Keratinocyte (primary cell): ENCODE measurements around the gene EPHA2.

Source experiments
- EZH2 ChIP-seq: IDR thresholded peaks from one replicate; pipeline ENCODE4 v1.6.1; 2012; ENCODE audit warnings: inconsistent platforms, mild to moderate bottlenecking, low read length, moderate library complexity
- TF ChIP-seq, protein P1 (sequence below), 3 experiments: IDR thresholded peaks in 1 of 3; conservative IDR thresholded peaks in 1 of 3; optimal IDR thresholded peaks in 1 of 3; 2 replicates in 2 of 3; 3 replicates in 1 of 3; pipeline versions ENCODE3 to v1.5.1; 2011; ENCODE audit warnings: low read length in 3 of 3, mild to moderate bottlenecking in 3 of 3, moderate library complexity in 2 of 3, control low read depth in 1 of 3, inconsistent platforms in 1 of 3; ENCODE audit not compliant: insufficient read depth in 2 of 3; ENCODE audit errors: extremely low read depth in 1 of 3

DNA sequence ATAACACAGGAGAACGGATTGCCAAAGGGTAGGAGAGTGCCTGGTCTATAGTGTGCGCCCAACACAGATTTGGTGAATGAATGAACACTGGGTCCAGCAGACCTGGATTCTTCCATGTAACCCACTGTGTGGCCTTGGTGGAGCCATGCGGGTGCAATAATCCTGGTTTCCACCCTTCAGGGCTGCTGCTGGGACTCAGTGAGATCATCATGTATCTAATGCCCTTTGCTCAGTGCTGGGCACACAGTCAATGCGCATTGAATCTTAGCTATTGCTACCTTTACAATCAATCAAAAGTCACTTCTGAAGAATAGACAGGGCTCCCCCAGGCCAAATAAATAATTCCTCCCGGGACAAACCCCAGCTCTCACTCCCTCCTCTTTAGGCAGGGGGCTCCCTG lies 5.8 kb upstream of the EPHA2 start:
- no peak for TF ChIP-seq EZH2
- TF ChIP-seq, protein P1, sequence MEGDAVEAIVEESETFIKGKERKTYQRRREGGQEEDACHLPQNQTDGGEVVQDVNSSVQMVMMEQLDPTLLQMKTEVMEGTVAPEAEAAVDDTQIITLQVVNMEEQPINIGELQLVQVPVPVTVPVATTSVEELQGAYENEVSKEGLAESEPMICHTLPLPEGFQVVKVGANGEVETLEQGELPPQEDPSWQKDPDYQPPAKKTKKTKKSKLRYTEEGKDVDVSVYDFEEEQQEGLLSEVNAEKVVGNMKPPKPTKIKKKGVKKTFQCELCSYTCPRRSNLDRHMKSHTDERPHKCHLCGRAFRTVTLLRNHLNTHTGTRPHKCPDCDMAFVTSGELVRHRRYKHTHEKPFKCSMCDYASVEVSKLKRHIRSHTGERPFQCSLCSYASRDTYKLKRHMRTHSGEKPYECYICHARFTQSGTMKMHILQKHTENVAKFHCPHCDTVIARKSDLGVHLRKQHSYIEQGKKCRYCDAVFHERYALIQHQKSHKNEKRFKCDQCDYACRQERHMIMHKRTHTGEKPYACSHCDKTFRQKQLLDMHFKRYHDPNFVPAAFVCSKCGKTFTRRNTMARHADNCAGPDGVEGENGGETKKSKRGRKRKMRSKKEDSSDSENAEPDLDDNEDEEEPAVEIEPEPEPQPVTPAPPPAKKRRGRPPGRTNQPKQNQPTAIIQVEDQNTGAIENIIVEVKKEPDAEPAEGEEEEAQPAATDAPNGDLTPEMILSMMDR (optimal IDR thresholded peaks at IDR 0.05 in 1 of 3, IDR thresholded peaks at IDR 0.05 in 1 of 3, conservative IDR thresholded peaks at IDR 0.05 in 1 of 3; ENCODE audit: extremely low read depth in 1 of 3, insufficient read depth in 2 of 3, low read length in 3 of 3): no peak
